Islet precursor cell (in vitro differentiated cells): ENCODE results near the gene ABHD8.
A peak's percentile ranks its signal among the peaks of the same experiment; 100 is the strongest.

Experiments used
- DNase-seq: peaks from one replicate; pipeline ENCODE4 v3.0.0-alpha.2; 2018

Gene ABHD8

DNA sequence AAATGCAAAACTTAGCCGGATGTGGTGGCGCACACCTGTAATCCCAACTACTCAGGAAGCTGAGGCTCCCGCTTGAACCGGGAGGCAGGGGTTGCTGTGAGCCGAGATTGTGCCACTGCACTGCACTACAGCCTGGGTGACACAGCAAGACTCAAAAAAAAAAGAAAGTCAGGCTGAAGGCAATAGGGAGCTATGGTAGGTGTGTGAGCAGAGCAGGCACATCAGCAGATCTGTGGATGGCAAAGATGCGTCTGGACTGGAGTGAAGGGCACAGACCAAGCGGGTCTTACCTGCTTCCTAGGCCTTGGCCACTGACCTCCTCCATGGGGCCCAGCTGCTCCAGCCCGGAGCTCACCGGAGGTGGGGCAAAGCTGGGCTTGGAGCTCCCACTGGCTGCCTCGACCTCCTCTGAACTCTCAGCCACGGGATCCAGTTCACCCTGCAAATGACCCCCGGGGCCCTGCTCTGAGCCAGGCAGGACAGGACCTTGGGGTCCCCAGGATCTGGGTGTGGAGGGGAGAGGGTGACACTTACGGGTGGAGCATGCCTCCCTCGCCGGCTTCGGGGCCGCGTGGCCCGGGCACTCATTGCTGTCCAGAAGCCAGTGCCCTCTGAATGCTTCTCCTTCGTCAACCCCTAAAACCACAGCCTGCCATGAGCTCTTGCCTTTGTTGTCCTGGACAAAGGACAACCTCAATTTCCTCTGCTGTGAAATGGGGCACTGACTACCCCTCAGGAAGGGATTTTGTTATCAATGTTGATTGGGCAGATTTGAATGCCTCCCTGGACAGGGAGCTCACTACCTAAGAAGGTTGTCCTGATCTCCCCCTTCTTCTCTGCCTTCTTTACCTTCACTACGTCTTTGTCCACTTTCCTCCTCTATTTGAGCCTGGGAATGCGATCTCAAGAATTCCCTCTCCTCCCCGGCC, 39.2 kb downstream of the ABHD8 start:
- no peak for DNase-seq

DNA sequence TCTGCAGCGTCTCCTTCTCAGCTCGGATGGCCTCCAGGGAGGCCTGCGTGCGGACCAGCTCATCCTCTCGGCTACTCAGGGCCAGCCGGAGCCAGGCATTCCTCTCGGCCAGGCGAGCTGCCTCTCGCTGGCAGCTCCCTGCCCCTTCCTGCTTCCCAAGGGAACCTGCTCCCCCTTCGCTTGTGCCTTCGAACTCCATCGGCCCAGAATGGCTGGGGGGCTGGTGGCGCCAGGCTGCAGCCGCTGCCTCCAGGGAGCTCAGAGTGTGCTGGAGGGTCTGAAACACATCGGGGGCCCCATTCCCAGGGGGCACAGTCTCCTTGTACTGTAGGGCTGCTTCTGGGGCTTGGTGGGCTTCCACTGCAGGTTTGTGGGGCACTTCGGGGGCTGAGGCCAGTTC, 40.7 kb downstream of the ABHD8 start:
- DNase-seq: no peak

DNA sequence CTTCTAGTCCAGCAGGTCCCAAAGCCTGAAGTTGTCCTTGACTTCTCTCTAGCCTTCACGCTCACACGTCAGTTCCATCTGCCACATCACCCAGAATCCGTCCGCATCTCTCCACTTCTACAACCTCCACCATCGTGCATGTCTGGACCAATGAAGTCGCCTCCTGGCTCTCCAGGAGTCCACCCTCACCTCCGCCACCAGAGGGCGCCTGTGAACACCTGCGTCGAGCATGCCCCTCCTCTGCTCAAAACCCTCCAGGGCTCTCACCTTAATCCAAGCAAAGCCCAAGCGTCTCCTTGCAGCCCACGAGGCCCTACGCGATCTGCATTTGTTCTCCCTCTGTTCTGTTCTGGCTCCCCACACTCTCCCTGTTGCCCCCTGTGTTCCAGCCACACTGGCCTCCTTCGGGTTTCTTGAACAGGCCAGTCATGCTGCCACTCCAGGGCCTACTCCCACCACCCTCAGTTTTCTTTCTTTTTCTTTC, 42.3 kb downstream of the ABHD8 start:
- peak; percentile 93 for DNase-seq

DNA sequence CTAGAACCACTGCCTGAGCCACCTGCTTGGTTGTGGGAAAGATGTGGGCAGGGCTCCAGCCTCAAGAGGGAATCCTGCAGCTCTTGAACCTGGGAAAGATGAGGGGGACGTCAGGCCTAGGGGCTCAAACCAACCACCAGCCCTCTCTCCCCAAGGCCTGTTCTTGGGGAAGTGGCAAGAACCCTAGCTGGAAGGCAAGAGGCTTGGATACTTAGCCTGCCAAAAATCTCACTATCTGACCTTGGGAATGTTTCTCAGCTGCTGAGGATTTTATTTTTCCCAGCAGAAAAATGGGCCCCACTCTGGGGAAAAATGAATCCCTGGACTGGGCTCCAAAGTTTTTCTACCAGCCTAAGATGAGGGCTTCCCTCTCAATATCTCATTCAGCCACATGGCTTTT, 43.3 kb downstream of the ABHD8 start:
- no peak for DNase-seq

DNA sequence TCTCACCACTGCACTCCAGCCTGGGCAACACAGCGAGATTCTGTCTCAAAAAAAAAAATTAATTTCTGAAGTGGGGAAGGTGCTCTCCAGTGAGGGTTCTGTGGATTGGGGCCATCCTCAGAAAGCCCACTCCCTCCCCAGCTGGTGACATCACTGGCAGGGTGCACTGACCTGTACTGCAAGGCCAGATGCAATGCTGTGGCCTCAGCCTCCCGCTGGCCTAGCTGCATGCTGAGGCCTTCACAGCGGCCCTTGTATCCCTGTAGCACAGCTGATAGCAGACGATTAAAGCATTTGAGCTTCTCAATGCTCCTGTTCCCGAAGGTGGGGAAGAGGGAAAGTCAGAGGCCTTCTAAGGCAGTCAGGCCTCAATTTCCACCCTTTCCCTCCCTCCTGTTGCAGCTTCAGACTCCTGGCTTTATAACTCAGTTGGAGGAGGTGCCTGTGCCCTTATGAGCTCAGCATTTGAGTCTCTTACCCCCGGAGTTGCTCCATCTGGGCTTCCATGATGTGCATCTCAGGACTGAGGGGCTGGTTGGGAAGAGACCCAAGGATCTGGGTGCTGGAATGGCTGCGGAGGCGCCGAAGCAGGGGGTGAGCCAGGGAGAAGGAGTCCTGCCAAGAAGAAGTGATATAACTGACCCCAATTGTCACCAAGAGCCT, 44.0 kb downstream of the ABHD8 start:
- no peak for DNase-seq

DNA sequence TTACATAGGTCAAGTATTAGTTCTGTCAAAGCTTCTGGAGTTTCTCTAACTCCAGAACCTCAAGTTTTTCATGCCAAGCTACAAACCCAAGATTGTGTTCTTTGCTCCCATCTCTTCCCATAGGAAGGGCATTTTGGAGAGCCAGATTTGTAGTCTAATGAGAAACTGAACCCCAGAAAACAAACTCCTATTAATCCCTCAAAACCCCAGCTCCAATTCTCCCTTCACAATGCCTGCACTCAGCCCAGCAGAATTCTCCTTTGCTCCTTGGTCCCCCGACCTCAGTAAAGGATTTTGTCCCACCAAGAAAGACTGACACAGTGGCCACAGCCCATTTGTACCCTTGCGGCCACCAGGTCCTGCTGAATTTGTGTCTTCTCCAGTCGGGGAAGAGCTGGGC, 47.1 kb downstream of the ABHD8 start:
- DNase-seq: no peak

DNA sequence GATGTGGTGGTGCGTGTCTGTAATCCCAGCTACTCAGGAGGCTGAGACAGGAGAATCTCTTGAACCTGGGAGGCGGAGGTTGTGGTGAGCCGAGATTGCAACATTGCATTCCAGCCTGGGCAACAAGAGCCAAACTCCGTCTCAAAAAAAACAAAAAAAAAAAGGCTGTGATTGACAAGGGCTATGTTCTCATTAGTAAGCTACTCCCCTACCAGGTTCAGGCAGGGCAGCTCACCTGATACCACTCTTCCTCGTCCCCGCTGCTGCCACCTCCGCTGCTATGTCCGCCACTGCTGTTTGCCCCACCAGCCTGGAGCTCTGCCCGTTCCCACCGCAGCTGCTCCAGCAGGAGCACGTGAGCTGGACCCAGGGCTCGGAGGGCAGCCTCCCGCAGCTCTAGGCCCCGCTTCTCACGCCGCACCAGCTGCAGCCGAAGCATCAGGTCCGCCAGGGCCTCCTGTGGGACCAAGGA, 48.0 kb downstream of the ABHD8 start:
- DNase-seq: no peak

DNA sequence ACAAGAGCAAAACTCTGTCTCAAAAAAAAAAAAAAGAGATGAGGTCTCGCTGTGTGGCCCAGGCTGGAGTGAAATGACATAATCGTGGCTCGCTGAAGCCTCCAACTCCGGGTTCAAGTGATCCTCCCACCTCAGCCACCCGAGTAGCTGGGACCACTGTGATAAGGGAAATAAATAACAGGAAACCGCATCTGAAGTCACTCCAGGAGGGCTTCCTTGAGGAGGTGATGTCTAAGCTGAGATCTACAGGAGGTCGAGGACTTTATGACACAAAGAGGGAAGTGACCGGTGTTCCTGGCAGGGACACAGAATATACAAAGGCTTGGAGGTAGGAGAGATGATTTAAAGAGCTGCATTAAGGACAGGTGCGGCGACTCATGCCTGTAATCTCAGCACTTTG, 48.6 kb downstream of the ABHD8 start:
- DNase-seq: no peak

DNA sequence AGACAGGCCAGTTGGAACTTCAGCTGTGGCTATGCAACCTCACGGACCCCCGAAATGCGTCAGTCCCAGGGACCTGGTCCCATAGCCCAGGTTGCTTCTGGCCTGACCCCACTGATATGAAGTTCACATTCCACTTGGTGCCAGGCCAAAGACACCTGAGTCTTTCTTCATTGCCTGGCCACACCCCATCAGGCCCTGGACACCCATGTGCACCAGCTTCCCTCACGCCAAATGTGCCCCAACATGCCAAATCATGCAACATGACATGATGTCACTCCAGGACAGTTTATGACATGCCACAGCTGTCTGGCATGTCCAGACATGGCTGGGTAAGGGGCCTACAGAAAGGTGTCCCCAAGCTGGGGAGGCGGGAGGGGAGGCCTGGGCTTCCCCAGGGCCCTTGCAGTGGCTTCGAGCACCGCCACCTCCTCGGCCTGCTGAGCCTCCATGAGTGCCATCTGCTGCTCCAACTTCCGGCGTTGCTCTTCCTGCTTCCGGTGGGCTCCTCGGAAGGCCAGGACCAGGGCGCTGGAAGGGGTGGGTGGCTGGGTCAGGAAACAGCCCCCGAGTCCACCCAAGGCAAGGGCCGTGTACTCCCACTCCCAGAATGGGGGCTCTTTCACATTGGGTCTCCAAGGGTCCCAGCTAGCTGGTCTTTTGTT, 53.2 kb downstream of the ABHD8 start:
- no peak for DNase-seq

DNA sequence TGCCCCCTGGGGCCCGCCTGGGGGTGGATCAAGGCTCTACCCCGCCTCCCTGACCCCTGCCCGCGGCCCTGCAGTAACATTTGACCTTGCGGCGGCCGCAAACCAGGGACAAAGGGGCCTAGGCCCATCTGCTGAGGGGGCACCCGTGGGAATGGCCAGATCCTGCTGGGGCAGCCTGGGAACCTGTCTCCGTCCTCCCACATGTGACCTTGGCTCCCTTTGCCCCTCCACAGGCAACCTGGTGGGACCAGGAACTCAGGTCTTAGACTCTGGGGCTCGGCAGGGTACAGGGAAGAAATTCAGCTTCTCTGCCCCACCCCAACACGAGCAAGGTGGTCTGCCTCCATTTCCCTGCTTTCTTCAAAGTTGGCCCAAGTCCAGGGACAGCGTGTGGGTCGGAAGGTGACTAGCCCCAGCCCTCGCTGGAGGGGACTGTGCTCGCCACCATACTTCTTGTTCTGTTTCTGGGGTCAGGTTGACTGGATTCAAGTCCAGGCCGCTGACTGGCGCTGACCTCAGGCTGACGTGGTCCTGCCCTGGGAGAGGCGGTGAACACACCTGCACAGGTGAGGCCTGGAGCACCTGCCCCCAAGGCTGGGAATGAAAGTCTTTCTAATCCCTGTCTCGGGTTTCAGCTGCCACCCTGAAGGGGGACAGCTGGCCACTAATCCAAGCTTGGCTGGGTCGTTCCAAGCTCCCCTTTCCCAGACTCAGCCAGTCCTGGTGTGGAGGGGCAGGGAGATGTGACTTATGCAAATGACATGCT, 55.0 kb downstream of the ABHD8 start:
- DNase-seq: peak; percentile 76

DNA sequence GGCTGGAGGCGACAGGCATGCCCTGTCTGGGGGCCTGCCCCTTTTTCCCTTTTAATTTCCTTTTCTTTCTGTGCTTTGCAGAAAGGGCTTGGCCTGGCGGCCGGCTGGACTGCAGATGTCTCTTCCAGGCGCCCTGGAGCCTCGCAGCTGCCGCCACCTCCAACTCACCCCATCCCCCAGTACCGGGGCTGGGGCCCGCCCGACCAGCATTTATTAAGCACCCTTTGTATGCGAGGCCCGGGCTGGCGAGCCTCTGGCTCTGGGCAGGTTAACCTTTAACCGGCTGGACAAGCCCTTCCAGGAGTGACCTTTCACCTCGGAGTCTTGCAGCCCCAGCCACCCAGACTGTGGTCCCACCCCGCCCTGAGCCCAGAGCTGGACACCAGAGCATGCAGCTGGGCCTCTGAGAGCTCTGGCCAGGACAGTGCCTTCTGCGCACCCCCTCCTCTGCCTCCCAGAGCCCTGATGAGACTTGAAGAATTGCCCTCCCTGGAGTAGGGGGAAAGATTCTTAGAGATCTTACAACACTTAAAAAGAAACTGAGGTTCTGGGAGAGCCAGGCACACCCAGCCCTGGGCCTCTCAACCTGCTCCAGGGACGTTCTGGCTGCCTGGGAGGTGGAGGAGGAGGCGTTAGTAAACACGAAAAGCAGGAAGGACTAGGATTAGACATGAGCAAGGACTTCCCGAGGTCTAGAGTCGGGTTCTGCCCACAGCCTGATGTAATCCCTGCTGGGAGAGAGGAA, 56.4 kb downstream of the ABHD8 start:
- peak; percentile 90 for DNase-seq

DNA sequence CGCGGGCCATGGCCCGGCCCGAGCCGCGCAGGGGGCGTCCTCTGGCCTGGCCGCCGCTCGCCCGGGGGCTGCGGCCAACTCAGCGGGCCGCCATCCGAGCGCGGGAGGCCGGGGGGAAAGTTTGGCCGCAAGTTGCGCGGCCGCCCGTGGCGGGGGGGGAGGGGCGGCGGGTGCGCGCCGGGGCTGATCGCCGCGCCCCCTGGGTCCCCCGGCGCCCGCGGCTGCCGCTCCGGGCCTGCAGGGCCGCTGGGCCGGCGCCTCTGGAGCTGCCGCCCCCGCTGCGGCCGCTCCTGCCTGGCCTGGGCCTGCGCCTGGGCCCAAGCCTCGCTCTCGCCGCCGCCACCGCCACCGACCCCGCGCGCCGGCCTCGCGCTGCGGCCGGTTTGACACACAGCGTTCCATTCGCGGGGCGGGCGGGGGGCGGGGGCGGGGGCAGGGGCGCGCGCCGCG, 57.7 kb downstream of the ABHD8 start, which contains the start of gene NR2F6:
NR2F6 (minus strand) TSS at position 385 of the 450 bp plus-strand sequence. CDS start 699 bp downstream, outside the sequence.
- no peak for DNase-seq

DNA sequence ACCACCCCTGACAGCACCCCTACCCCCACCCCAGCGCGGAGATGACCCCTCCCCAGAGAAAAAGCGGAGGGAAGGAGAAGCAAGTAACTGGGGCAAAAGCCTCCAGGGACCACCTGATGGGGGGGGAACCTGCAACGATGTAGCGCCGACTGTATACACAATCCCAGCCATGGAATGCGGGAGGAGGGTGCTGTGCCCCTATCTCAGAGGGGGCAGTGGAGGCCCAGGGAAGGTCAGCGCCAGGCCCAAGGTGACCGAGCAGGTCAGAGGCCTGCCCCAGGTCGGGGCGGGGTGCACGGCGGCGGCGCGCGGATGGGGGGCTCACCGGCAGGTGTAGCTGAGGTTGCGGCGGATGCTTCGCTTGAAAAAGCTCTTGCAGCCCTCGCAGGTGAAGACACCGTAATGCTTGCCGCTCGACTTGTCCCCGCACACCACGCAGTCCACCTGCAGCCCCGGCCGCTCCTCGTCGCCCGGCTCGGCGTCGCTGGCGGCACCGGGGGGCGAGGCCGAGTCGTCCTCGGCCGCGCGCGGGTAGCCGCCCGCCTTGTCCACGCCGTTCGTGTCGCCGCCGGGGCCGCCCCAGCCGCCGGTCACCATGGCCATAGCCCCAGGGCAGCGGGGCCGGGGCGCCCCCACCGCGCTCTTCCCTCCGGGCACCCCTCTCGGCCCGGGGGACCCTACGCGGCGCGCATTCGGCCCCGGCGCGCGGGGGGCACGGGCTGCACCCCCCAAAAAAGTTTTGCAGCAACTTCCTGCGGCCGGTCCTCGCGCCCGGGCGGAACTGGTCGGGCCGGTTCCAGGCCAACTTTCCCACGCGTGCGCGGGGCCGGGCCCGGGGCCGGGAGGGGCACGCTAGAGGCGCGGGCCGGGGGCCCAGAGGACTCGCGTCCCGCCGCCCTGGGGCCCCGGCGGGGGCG, 58.3 kb downstream of the ABHD8 start:
- no peak for DNase-seq

DNA sequence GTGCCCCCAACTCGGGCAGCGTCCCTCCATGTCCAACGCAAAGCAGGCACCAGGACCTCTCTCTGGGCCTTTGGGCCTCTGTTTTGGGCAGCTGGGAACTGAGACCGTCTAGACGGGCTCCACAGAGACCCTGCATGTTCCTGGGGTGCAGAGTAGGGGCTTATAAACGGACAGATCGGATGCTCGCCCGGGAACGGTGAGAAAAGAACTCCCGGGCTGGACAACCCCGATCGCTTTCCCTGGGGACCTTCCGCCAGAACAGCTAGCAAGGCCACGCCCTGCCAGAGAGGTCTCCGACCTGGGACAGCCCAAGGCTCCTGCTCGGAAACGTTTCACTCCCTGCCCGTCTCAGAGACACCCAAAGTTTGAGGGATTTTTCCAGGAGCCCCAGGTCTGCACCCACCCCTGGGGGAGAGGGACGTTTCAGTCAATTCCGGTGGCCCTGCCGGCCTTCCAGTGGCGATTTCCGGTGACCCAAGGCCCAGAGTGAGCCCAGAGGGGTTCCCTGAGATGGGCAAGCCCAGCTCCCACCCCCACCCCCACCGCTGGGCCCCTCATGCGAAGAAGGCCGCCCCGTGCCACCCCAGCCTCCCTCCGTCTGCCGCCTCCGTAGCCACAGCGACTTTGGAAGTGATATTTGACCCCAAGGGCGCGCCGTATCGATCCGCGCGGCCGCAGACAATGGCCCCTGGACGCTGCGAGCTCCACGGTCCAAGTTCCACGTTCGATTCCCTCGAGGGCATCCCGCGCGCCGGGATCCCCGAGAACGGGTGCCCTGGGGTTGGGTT, 59.2 kb downstream of the ABHD8 start:
- DNase-seq: peak; percentile 80

DNA sequence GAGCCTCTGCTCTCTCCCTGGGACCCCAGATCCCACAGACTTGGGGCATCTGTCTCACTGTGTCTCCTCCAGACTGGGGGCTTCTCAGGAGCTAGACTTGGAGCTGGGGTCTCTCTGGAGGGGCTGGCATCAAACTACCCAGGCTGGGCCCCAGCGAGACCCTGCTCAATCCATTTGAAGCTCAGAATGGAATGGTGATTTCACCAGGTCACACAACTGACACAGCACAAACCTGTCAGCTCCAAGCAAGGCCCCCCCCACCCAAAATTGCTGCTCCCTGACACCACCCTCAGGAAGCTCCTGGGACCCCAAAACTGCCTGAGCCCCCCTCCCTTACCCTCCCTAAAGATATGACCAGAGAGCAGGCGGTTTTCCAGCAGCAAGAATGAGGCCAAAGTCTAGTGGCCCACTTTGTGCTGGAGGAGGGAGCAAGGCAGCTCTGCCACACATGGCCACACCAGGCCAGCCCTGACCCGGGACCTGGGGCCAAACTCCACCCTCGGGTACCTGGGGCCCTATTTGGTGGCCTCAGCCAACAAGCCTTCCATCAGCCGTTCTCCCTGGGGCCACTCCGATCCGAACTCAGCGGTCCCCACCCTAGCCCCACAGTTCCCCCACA, 59.9 kb downstream of the ABHD8 start:
- no peak for DNase-seq

DNA sequence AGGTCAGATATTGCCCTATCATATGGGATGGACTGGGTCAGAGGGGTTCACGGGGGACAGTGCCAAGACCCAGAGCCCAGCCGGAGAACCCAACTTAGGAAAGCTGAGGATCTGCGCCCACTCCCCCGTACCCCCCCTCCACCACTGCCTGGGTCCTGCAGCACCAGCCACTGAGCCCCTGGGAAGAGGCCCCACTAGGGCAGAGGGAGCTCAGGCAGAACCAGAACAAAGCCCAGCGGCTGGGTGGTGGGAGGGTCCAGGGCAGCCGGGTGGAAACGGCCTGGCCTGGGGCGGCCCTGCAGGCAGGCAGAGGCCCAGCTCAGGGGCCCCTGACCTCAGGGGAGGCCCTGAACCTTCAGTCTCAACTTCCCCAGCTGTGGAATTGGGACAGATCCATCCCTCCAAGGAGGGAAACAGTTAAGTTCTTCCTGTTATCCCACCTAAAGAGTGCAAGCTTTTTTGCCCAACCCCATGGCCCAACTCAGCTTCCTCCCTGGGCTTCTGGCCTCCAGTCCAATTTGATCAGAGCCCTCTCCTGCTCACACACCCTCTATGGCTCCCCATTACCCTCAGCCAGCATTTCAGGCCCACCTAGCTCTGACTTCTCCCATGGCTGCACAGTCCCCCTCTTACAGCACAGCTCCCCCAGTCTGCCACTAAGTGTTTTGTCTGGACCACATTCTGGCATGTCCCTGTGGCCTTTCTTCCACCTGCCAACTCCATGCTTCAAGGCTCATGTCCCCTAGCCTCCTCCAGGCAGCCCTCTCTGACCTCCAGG, 60.6 kb downstream of the ABHD8 start:
- no peak for DNase-seq
